ENCODE results near the gene LRRTM3.
A peak's percentile ranks its signal among the peaks of the same experiment; 100 is the strongest.

LRRTM3 gene

GRCh38 chr10:67022099-67022498 lies 96.3 kb downstream of the LRRTM3 start:
- DNase-seq (ENCODE audit: low spot score) = no peak

- peak; percentile 43 for DNase-seq (ENCODE audit: low spot score)
Measured at GRCh38 chr10:67033878-67034277, 108.0 kb downstream of the LRRTM3 start.

DNA sequence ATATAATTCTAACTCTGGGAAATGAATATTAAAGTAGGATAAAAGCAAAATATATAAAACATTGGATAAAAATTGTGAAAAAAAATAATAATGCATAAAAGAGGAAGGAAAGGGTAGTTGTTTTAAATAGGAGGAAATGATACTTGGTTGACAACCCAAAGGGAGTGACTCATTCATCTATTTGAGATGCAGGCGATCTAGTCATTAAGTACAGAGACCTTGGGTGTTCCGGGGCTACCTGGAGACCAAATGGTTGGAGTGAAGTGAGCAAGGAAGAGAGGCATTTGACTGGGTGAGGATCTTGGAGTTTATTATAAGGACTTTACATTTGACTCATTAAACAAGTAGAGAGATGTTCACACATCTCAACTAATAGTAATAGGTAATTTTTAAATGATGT lies 111.0 kb downstream of the LRRTM3 start:
- peak; percentile 48 for DNase-seq (ENCODE audit: low spot score)

DNA sequence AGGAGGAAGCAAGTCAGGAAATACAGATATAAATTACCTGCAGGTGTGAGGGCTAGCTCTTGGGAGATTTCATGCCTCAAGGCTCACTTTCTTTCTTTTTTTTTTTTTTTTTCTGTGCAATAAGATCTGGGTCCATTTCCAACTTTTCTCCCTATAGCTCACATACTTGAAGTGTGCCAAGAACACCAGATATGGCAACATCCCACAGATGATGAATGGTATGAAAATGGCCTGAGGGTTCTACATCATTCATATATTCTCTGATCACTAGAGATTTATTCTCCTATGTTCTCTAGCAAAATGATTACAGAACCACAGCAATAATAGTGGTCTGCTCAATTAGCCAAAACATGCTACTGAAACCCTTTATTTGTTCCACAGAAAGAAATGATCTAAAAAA lies 117.2 kb downstream of the LRRTM3 start:
- DNase-seq (ENCODE audit: low spot score) = no peak

DNA sequence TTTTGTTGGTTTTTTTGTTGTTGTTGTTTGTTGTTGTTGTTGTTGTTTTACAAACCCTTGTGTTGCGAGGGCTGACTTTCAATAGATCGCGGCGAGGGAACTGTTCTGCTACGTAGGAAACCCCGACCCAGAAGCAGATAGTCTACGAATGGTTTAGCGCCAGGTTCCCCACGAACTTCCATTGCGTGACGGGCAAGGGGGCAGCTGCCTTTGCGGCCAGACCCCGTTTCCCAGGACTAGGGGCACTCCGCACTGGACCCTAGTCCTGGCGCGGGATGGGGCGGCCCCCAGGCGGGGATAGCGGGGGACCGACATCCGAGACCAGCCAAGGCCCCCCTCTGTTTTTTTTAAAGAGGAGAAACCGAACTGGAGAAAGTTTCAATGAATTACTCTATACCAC lies 119.6 kb downstream of the LRRTM3 start:
- no peak for DNase-seq (ENCODE audit: low spot score)

GRCh38 chr10:67046507-67046906 lies 120.7 kb downstream of the LRRTM3 start:
- DNase-seq (ENCODE audit: low spot score) = no peak

GRCh38 chr10:67049988-67050387 lies 124.2 kb downstream of the LRRTM3 start:
- DNase-seq (ENCODE audit: low spot score) = no peak

DNA sequence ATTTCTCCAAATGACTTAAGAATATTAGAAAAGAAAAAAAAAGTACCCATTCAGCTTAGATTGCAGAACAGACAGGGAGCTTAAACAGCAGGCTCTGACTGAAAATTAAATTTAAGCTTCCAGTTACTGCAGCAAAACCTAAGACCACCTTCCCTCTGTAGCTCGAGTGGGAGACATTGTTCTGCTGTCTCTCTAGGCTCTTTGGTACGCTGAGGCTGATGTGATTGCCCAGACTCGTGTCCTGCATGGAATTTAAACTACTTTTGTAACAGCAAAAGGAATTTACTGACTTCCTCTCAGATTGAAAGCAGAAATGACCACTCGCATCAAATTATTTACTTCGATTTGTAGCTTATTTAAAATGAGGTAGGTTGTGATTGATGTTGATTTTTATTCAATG lies 124.6 kb downstream of the LRRTM3 start:
- DNase-seq (ENCODE audit: low spot score) = no peak

GRCh38 chr10:67072654-67073053 lies 146.8 kb downstream of the LRRTM3 start:
- DNase-seq (ENCODE audit: low spot score) = no peak

GRCh38 chr10:67075491-67075971 lies 149.7 kb downstream of the LRRTM3 start:
- no peak for DNase-seq (ENCODE audit: low spot score)

GRCh38 chr10:67076144-67076543 lies 150.3 kb downstream of the LRRTM3 start:
- no peak for DNase-seq (ENCODE audit: low spot score)

GRCh38 chr10:67077376-67077775 lies 151.5 kb downstream of the LRRTM3 start:
- no peak for DNase-seq (ENCODE audit: low spot score)

- DNase-seq (ENCODE audit: low spot score) = no peak
Measured at GRCh38 chr10:67079126-67079525, 153.3 kb downstream of the LRRTM3 start.

DNA sequence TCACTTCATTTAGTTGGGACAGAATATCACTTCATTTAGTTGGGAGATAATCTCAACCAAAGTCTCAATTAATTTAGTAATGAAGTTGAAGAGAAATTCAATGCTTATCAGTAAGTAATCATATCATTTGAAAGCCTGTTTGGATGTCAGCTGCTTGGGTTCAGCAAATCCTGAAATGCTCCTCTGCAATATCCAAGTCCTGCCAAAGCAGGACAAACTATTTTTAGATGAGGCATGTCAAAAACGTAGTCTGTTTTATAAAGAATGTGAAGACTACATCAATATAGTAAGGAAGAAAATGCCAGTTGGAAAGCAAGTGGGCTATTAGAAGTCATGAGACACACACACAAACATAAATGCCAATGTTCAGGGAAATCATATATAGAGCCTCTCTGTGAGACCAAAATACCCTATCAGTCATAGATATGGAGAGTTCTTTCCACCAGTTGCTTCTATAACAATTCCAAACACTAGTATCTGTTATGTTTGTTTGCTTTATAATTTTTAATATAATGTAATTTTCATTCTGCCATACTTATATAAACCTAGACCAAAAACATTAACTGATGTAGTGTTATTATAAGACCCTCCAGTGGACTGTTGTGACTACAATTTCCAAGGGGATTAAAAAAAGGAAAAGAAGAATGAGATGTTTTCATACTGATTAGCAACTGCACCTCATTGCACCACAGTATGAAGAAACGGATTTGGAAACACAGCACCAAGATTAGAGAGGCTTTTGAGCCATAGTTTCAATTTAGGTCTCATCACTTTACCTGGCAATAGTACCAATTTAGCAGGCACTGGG lies 160.7 kb downstream of the LRRTM3 start:
- no peak for DNase-seq (ENCODE audit: low spot score)

DNA sequence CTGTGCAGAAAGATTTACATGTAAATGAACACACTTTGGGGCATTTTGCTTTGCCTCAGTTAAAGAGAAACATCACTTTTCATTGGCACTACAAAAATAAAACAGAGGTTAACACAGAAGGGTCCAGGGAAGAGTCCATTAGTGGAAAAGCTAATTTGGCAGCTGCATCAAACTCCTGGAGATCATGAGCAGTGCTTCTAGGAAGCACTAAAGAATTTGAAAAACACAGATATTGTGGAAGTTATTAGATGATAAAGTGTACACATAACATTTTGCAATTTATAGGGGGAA lies 161.2 kb downstream of the LRRTM3 start:
- DNase-seq (ENCODE audit: low spot score) = no peak

DNA sequence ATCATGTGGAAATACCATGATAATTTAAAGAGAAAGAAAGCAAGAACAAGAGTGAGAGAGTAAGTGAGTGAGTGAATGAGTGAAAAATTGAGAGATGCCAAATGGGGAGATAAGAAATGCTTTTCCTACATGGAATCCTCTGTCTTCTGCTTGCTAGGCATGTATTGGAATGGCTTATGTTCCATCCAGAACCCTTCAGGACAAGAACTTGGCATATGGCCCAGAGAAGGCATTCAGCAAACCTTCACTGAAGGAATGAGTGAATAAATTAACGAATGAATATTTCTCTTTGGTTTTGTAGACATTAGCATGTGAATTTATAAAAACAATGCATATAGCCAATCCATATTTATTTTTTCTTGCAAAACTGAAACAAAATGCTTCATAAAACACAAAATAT lies 162.2 kb downstream of the LRRTM3 start:
- no peak for DNase-seq (ENCODE audit: low spot score)

DNA sequence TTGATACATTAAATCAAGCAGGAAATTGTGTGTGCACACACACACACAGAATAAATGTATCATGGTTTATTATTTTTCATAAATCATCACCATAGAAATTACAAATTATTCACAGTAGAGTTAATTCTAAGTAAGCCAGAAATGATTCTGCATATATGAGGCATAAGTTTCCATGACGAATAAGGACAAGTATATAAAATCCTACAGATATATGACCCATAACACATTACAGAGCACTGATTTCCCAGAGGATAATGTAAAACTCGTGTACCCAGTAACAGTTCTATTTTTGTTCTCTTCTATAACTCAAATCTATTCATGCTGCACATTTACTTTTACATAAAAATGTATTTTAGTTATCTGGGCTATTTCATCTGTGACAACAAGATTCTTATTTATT lies 169.7 kb downstream of the LRRTM3 start:
- DNase-seq (ENCODE audit: low spot score) = no peak

DNA sequence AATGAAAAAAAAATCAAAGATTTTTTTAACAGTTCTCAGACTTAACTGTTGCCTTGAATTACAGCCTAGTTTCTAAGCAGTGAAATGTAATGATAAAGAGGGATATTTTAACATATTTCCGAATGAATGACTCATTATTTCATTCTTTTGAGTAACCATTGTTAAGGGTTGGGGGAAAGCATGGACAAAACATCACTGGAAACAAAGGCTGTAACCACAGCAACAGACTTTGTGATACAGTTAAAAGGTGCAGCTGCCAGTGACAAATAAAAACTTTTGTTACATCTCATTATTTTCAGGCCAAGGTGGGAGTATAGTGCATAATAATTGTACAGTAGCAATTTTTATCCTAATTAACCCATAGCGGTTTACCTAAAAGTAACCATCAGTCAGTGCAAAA lies 172.6 kb downstream of the LRRTM3 start:
- DNase-seq (ENCODE audit: low spot score) = no peak

DNA sequence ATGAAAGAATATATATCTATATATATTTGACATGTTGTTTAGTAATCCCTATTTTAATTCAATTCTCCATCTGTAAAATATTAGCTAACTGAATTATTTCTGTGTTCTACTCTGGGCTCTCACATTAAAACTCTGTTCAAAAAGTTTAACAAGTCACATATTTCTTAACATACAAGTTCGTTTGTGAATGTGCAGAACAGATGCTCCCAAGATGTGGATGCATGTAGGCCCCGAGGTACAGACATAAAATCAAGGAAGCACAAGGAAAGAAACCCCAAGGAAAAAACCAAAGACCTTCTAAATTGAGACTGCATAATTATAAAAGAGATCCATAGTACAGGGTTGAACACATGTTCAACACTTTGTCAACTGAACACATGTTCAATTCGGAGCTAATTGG lies 175.1 kb downstream of the LRRTM3 start:
- no peak for DNase-seq (ENCODE audit: low spot score)

DNA sequence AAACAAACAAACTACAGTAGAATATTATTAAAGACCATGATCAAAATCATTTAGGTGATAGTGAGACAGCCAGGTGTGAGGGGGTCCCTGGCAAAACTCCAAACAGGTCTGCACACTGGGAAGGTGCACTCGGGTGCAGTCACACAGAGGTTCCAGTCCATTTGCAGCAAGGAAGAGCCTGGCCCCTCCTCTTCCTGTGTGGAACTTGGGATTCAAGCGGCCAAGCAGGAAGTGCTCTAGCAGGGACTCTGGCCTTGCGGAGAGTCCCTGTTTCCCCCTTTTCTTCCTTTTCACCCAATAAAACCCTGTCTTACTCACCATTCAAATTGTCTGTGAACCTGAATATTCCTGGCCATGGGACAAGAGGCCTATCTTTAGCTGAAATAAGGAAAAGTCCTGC lies 181.8 kb downstream of the LRRTM3 start:
- no peak for DNase-seq (ENCODE audit: low spot score)

DNA sequence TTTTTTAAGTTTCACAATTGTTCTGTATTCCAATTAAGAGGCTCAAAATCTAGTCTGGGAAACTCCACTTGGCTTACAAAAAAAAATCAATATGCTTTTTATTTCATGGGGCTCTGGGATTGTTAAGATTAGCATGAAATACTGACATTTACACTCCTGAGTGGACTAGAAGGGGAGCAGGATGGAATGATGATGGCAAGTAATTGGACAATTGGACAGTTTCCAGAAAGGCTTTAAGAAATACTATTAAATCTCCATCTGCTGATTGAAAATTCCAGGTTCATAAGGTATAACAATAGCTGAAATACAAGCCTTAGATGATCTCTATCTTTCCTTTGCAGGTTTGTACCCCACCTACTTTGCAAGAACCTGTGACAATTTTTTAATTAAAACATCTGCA lies 184.4 kb downstream of the LRRTM3 start:
- DNase-seq (ENCODE audit: low spot score) = no peak

DNA sequence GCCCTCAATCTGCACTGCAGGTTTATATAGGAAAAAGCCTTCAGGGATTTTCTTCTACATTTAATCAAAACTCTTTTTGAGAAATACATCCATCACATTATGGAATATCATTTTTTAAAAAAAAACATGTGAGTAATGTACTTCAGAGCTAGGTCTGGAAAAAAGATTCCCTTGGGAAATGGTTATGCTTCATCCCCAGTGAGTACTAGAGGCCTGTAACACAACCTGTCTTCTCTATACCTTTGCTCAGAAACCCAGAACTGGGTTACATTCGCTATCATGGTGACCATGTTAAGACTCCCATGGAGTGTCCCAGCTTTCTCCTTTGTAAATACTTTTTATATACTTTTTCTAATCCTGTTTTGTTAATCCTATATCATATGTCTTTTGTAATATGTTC lies 186.9 kb downstream of the LRRTM3 start:
- DNase-seq (ENCODE audit: low spot score) = no peak

GRCh38 chr10:67114945-67115344 lies 189.1 kb downstream of the LRRTM3 start:
- DNase-seq (ENCODE audit: low spot score) = peak; percentile 74

GRCh38 chr10:67115972-67116371 lies 190.1 kb downstream of the LRRTM3 start:
- peak; percentile 78 for DNase-seq (ENCODE audit: low spot score)
